Upper lobe of left lung (tissue), 6 donors: Measurements from ENCODE around the gene GNAT3. TPM values are rescaled to one million over a fixed set of nuclear protein-coding genes. Genes with fewer than 3 reads are reported as not detected.

Experiments used
- ATAC-seq, 2 donors: fragments of 200-7000 bp; cut with Tn5 transposase; one replicate each; pipeline ENCODE4 v1.9.1; 2022; ENCODE audit warnings: mild to moderate bottlenecking in 2 of 2, moderate library complexity in 2 of 2; ENCODE audit not compliant: low FRiP score in 2 of 2
- DNase-seq, 2 donors: peaks; one replicate each; pipeline ENCODE4 v3.0.0-alpha.2; 2019 to 2020
- H3K27ac ChIP-seq, 4 donors: fragments of 200-600 bp; sonication (generic); one replicate each; pipeline ENCODE4 v1.5.1; 2016 to 2019
- H3K27me3 ChIP-seq, 4 donors: fragments of 200-600 bp; sonication (generic); one replicate each; pipeline ENCODE4 v1.5.1; 2017 to 2019
- H3K36me3 ChIP-seq, 4 donors: fragments of 200-600 bp; sonication (generic); one replicate each; pipeline ENCODE4 v1.5.1; 2016 to 2019
- H3K4me1 ChIP-seq, 4 donors: fragments of 200-600 bp; sonication (generic); one replicate each; pipeline ENCODE4 v1.5.1; 2018 to 2019
- H3K4me3 ChIP-seq, 4 donors: fragments of 200-600 bp; sonication (generic); one replicate each; pipeline ENCODE4 v1.5.1; 2017 to 2019; ENCODE audit warnings: mild to moderate bottlenecking in 2 of 4, moderate library complexity in 1 of 4
- H3K9me3 ChIP-seq, 4 donors: fragments of 200-600 bp; sonication (generic); one replicate each; pipeline ENCODE4 v1.5.1; 2018 to 2019
- CTCF ChIP-seq, 6 experiments: fragments of 450-650 bp in 4 of 6; fragments of 200-600 bp in 2 of 6; sonication (generic) in 2 of 6; IDR thresholded peaks; one replicate each; pipeline ENCODE4 v1.5.1; 2016 to 2019; ENCODE audit warnings: antibody characterized with exemption in 6 of 6
- EP300 ChIP-seq, 4 donors: sonication (generic); formaldehyde crosslinking; IDR thresholded peaks; one replicate each; pipeline ENCODE4 v1.5.1; 2017; ENCODE audit warnings: antibody characterized with exemption in 4 of 4, control low read depth in 2 of 4
- POLR2A ChIP-seq, 4 donors: fragments of 450-650 bp; IDR thresholded peaks; one replicate each; pipeline ENCODE4 v1.5.1; 2016 to 2017; ENCODE audit warnings: antibody characterized with exemption in 4 of 4, mild to moderate bottlenecking in 2 of 4
- POLR2AphosphoS5 ChIP-seq, 2 donors: sonication (generic); formaldehyde crosslinking; IDR thresholded peaks; one replicate each; pipeline ENCODE4 v1.5.1; 2017; ENCODE audit warnings: antibody characterized with exemption in 2 of 2
- WGBS, 2 donors: methylation state at CpG; one replicate each; pipeline ENCODE4 v1.1.5; 2017 to 2018; 5-methylcytosine and 5-hydroxymethylcytosine counted together
- total RNA-seq, 6 donors: library from RNA; depleted of rRNA in 4 of 6; stranded (reverse); fragments of >200 nt in 4 of 6; gene quantifications; one replicate each; pipeline versions ENCODE4 v1.1.0 to v1.2.1, GENCODE V29; 2016 to 2021
- donor health status: DM: no; HTN: no; CAD: no; lungs with moderate emphysema.
- donor health status: DM: no; HTN: yes; CAD: no; lungs with severe emphysema.

Gene GNAT3
- total RNA-seq, 6 donors from 2014 or later: not detected

GRCh38 chr7:80526472-80526871 is 14.6 kb upstream of the GNAT3 start:
- ATAC-seq: no peak
- no peaks in the 10 kb centered on the region for H3K9me3 ChIP-seq
- no peak for DNase-seq
- H3K36me3 ChIP-seq: no peaks in the 10 kb centered on the region
- no peaks in the 10 kb centered on the region for H3K27me3 ChIP-seq
- H3K4me1 ChIP-seq: no peaks in the 10 kb centered on the region
- TF ChIP-seq CTCF (IDR thresholded peaks at IDR 0.05): no peak
- no peak for TF ChIP-seq POLR2AphosphoS5 (IDR thresholded peaks at IDR 0.05)
- TF ChIP-seq POLR2A (IDR thresholded peaks at IDR 0.05): no peak
- no peak for TF ChIP-seq EP300 (IDR thresholded peaks at IDR 0.05)
- H3K4me3 ChIP-seq: no peak overlapping the region
- no peak overlapping the region for H3K27ac ChIP-seq
- WGBS, 2 donors: 81 to 85% methylated on average over 4 of the region's 4 CpGs

GRCh38 chr7:80524693-80525092 is 12.8 kb upstream of the GNAT3 start:
- DNase-seq (no peak), ATAC-seq (no peak)
- 88 to 96% methylated on average over 9 of the region's 9 CpGs for WGBS, 2 donors
- Histone ChIP-seq H3K9me3 (no peaks in the 10 kb centered on the region), H3K27me3 (no peaks in the 10 kb centered on the region), H3K27ac (no peak overlapping the region), H3K4me1 (no peaks in the 10 kb centered on the region), H3K36me3 (no peaks in the 10 kb centered on the region), H3K4me3 (no peak overlapping the region)
- no peak for TF ChIP-seq POLR2AphosphoS5 (IDR thresholded peaks at IDR 0.05)
- TF ChIP-seq POLR2A (IDR thresholded peaks at IDR 0.05): no peak
- TF ChIP-seq EP300 (IDR thresholded peaks at IDR 0.05): no peak

- no peaks in the 10 kb centered on the region for H3K36me3 ChIP-seq
- H3K4me1 ChIP-seq: peaks cover 0 to 11% (median 6%) of the 10 kb centered on the region in 4 donors
- WGBS, 2 donors: 98 to 100% methylated on average over 2 of the region's 2 CpGs
- H3K9me3 ChIP-seq: no peaks in the 10 kb centered on the region
- no peak for DNase-seq
- ATAC-seq: no peak
- H3K27ac ChIP-seq: no peak overlapping the region
- no peak overlapping the region for H3K4me3 ChIP-seq
- TF ChIP-seq EP300 (IDR thresholded peaks at IDR 0.05) (no peak), CTCF (IDR thresholded peaks at IDR 0.05) (no peak), POLR2AphosphoS5 (IDR thresholded peaks at IDR 0.05) (no peak), POLR2A (IDR thresholded peaks at IDR 0.05) (no peak)
- H3K27me3 ChIP-seq: no peaks in the 10 kb centered on the region
These were observed 9.9 kb upstream of the GNAT3 start for GRCh38 chr7:80521809-80522208.

GRCh38 chr7:80520199-80520598 is 8.3 kb upstream of the GNAT3 start:
- Histone ChIP-seq H3K36me3 (no peaks in the 10 kb centered on the region), H3K27ac (no peak overlapping the region), H3K27me3 (no peaks in the 10 kb centered on the region), H3K9me3 (no peaks in the 10 kb centered on the region), H3K4me1 (peaks cover 0 to 24% (median 9%) of the 10 kb centered on the region in 4 donors), H3K4me3 (no peak overlapping the region)
- WGBS, 2 donors: 79 to 90% methylated on average over 2 of the region's 2 CpGs
- TF ChIP-seq EP300 (IDR thresholded peaks at IDR 0.05): no peak
- no peak for TF ChIP-seq CTCF (IDR thresholded peaks at IDR 0.05)
- no peak for TF ChIP-seq POLR2AphosphoS5 (IDR thresholded peaks at IDR 0.05)
- no peak for TF ChIP-seq POLR2A (IDR thresholded peaks at IDR 0.05)
- ATAC-seq: no peak
- no peak for DNase-seq

GRCh38 chr7:80517282-80517747 is 5.5 kb upstream of the GNAT3 start:
- Histone ChIP-seq H3K27ac (peak overlapping the region in 1 of 4 donors; percentile 48), H3K27me3 (no peaks in the 10 kb centered on the region), H3K9me3 (no peaks in the 10 kb centered on the region), H3K4me3 (no peak overlapping the region), H3K36me3 (no peaks in the 10 kb centered on the region), H3K4me1 (peaks cover 0 to 24% (median 9%) of the 10 kb centered on the region in 4 donors)
- TF ChIP-seq CTCF (IDR thresholded peaks at IDR 0.05) (no peak), EP300 (IDR thresholded peaks at IDR 0.05) (no peak), POLR2A (IDR thresholded peaks at IDR 0.05) (no peak), POLR2AphosphoS5 (IDR thresholded peaks at IDR 0.05) (no peak)
- DNase-seq (no peak), ATAC-seq (peak; percentile 48 to 57)
- WGBS, 2 donors: 62 to 68% methylated on average over 4 of the region's 4 CpGs
